Measurements from ENCODE around the gene PLOD1.

DNA sequence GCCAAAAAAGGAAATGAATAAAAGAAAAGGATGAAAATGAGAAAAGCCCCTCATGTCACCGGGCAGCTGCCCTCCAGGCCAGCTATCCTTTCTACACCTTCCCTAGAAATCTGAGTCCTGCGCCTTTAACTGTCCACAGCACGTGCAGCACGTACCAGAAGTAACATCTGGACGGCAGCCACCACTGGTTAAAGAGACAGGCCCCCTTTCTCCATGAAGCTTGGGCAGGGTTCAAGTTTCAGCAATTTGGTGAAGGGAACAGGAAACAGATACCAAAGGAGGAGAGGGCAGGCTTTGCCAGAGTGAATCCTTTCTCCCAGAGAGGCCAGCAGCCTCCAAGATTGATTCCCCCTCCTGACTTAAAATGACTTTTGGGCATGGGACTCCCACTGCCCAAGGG, 4.7 kb upstream of the PLOD1 start:
- peak in 1 of 2 donors; percentile 15 for TF ChIP-seq POLR2A (IDR thresholded peaks at IDR 0.05)
- TF ChIP-seq, protein P1, sequence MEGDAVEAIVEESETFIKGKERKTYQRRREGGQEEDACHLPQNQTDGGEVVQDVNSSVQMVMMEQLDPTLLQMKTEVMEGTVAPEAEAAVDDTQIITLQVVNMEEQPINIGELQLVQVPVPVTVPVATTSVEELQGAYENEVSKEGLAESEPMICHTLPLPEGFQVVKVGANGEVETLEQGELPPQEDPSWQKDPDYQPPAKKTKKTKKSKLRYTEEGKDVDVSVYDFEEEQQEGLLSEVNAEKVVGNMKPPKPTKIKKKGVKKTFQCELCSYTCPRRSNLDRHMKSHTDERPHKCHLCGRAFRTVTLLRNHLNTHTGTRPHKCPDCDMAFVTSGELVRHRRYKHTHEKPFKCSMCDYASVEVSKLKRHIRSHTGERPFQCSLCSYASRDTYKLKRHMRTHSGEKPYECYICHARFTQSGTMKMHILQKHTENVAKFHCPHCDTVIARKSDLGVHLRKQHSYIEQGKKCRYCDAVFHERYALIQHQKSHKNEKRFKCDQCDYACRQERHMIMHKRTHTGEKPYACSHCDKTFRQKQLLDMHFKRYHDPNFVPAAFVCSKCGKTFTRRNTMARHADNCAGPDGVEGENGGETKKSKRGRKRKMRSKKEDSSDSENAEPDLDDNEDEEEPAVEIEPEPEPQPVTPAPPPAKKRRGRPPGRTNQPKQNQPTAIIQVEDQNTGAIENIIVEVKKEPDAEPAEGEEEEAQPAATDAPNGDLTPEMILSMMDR (IDR thresholded peaks at IDR 0.05 in 4 of 5, conservative IDR thresholded peaks at IDR 0.05 in 1 of 5): no peak

Measured in gastrocnemius medialis (tissue), 4 donors.